ENCODE measurements around the gene LLCFC1.

- TF ChIP-seq POLR2A (IDR thresholded peaks at IDR 0.05; ENCODE audit: control extremely low read depth in 1 of 2, low read depth in 2 of 2, low read length in 2 of 2): no peak
- no peak for TF ChIP-seq BCL11A (IDR thresholded peaks at IDR 0.05; ENCODE audit: low read depth in 2 of 2, low read length in 2 of 2)
- TF ChIP-seq TEAD4 (IDR thresholded peaks at IDR 0.05; ENCODE audit: low read depth, low read length): no peak
- TF ChIP-seq EZH2 (IDR thresholded peaks at IDR 0.05; ENCODE audit: low read depth, low read length, severe bottlenecking): no peak
- TF ChIP-seq CTCF (IDR thresholded peaks at IDR 0.05; ENCODE audit: control extremely low read depth in 1 of 3, insufficient read depth in 1 of 3, low read depth in 1 of 3, low read length in 3 of 3): no peak
- no peak for TF ChIP-seq TAF1 (IDR thresholded peaks at IDR 0.05; ENCODE audit: low read depth, low read length)
- no peak for TF ChIP-seq TBP (IDR thresholded peaks at IDR 0.05; ENCODE audit: low read depth, low read length)
- TF ChIP-seq EGR1 (IDR thresholded peaks at IDR 0.05; ENCODE audit: borderline replicate concordance, low read depth, low read length): no peak
Measured at GRCh38 chr7:142933092-142933475, 6.2 kb upstream of the LLCFC1 start.
